HEK293 (cell line): ENCODE results near the gene VIPR2.

Experiments used
- BCL11A ChIP-seq: fragments of 450-650 bp; formaldehyde crosslinking; IDR thresholded peaks from 2 replicates; pipeline ENCODE4 v1.5.1; 2016; ENCODE audit warnings: low read depth, missing biosample characterization, missing genetic modification characterization
- BCL11B ChIP-seq: fragments of 450-650 bp; formaldehyde crosslinking; IDR thresholded peaks from 2 replicates; pipeline ENCODE4 v1.5.1; 2016; ENCODE audit warnings: low read depth, missing biosample characterization, missing genetic modification characterization
- CTCF ChIP-seq: fragments of 450-650 bp; formaldehyde crosslinking; IDR thresholded peaks from 2 replicates; pipeline ENCODE4 v1.5.1; 2016; ENCODE audit warnings: missing biosample characterization, missing genetic modification characterization
- HOXC10 ChIP-seq: sonication (generic); formaldehyde crosslinking; IDR thresholded peaks from 2 replicates; pipeline ENCODE4 v1.8.1; 2023; ENCODE audit warnings: mild to moderate bottlenecking, missing genetic modification reagents
- KLF17 ChIP-seq: fragments of 450-650 bp; formaldehyde crosslinking; IDR thresholded peaks from 2 replicates; pipeline ENCODE4 v1.5.1; 2016; ENCODE audit warnings: missing biosample characterization, missing genetic modification characterization
- KLF9 ChIP-seq: fragments of 450-650 bp; formaldehyde crosslinking; IDR thresholded peaks from 2 replicates; pipeline ENCODE4 v1.5.1; 2016; ENCODE audit warnings: missing biosample characterization, missing genetic modification characterization, low read depth
- REPIN1 ChIP-seq: fragments of 450-650 bp; formaldehyde crosslinking; IDR thresholded peaks from 2 replicates; pipeline ENCODE4 v1.5.1; 2017; ENCODE audit warnings: missing biosample characterization, missing genetic modification characterization, low read depth
- SCRT1 ChIP-seq: fragments of 450-650 bp; formaldehyde crosslinking; IDR thresholded peaks from 2 replicates; pipeline ENCODE4 v1.5.1; 2016; ENCODE audit warnings: missing biosample characterization, missing genetic modification characterization, borderline replicate concordance
- SP7 ChIP-seq: fragments of 450-650 bp; formaldehyde crosslinking; IDR thresholded peaks from 2 replicates; pipeline ENCODE4 v1.5.1; 2016; ENCODE audit warnings: missing biosample characterization, missing genetic modification characterization
- ZBTB21 ChIP-seq: fragments of 450-650 bp; formaldehyde crosslinking; IDR thresholded peaks from 2 replicates; pipeline ENCODE4 v1.5.1; 2017; ENCODE audit warnings: missing biosample characterization, missing genetic modification characterization
- ZBTB48 ChIP-seq: fragments of 450-650 bp; formaldehyde crosslinking; IDR thresholded peaks from 2 replicates; pipeline ENCODE4 v1.5.1; 2016; ENCODE audit warnings: missing biosample characterization, missing genetic modification characterization
- ZBTB6 ChIP-seq: fragments of 450-650 bp; formaldehyde crosslinking; IDR thresholded peaks from 2 replicates; pipeline ENCODE4 v1.5.1; 2017; ENCODE audit warnings: missing biosample characterization, missing genetic modification characterization
- ZBTB8A ChIP-seq: fragments of 450-650 bp; formaldehyde crosslinking; IDR thresholded peaks from 2 replicates; pipeline ENCODE4 v1.5.1; 2016; ENCODE audit warnings: missing biosample characterization, missing genetic modification characterization
- ZEB2 ChIP-seq: fragments of 450-650 bp; formaldehyde crosslinking; IDR thresholded peaks from 2 replicates; pipeline ENCODE4 v1.5.1; 2016; ENCODE audit warnings: missing biosample characterization, missing genetic modification characterization
- ZNF133 ChIP-seq: fragments of 450-650 bp; formaldehyde crosslinking; IDR thresholded peaks from 2 replicates; pipeline ENCODE4 v1.5.1; 2016; ENCODE audit warnings: missing biosample characterization, missing genetic modification characterization
- ZNF140 ChIP-seq: fragments of 450-650 bp; formaldehyde crosslinking; IDR thresholded peaks from 2 replicates; pipeline ENCODE4 v1.5.1; 2016; ENCODE audit warnings: missing biosample characterization, missing genetic modification characterization
- ZNF174 ChIP-seq: fragments of 450-650 bp; formaldehyde crosslinking; IDR thresholded peaks from 2 replicates; pipeline ENCODE4 v1.5.0; 2017; ENCODE audit warnings: missing biosample characterization, mild to moderate bottlenecking, missing genetic modification characterization
- ZNF239 ChIP-seq: fragments of 450-650 bp; formaldehyde crosslinking; IDR thresholded peaks from 2 replicates; pipeline ENCODE4 v1.5.1; 2016; ENCODE audit warnings: missing biosample characterization, missing genetic modification characterization
- ZNF248 ChIP-seq: fragments of 450-650 bp; formaldehyde crosslinking; IDR thresholded peaks from 2 replicates; pipeline ENCODE4 v1.5.1; 2017; ENCODE audit warnings: missing biosample characterization, missing genetic modification characterization
- ZNF292 ChIP-seq: fragments of 450-650 bp; formaldehyde crosslinking; IDR thresholded peaks from 2 replicates; pipeline ENCODE4 v1.5.1; 2016; ENCODE audit warnings: low read depth, missing biosample characterization, missing genetic modification characterization, borderline replicate concordance
- ZNF335 ChIP-seq: fragments of 450-650 bp; formaldehyde crosslinking; conservative IDR thresholded peaks from 2 replicates; pipeline ENCODE4 v1.5.1; 2016; ENCODE audit warnings: missing biosample characterization, missing genetic modification characterization
- ZNF37A ChIP-seq: fragments of 450-650 bp; IDR thresholded peaks from 2 replicates; pipeline ENCODE4 v1.5.1; 2018; ENCODE audit warnings: missing biosample characterization, missing genetic modification characterization
- ZNF394 ChIP-seq: fragments of 450-650 bp; formaldehyde crosslinking; IDR thresholded peaks from 2 replicates; pipeline ENCODE4 v1.5.1; 2016; ENCODE audit warnings: missing biosample characterization, missing genetic modification characterization, mild to moderate bottlenecking, moderate library complexity, borderline replicate concordance
- ZNF530 ChIP-seq: fragments of 450-650 bp; formaldehyde crosslinking; IDR thresholded peaks from 2 replicates; pipeline ENCODE4 v1.5.1; 2016; ENCODE audit warnings: low read depth, missing biosample characterization, missing genetic modification characterization
- ZNF558 ChIP-seq: fragments of 450-650 bp; formaldehyde crosslinking; IDR thresholded peaks from 2 replicates; pipeline ENCODE4 v1.5.1; 2016; ENCODE audit warnings: missing biosample characterization, missing genetic modification characterization
- ZNF561 ChIP-seq: fragments of 450-650 bp; IDR thresholded peaks from 2 replicates; pipeline ENCODE4 v1.5.1; 2018; ENCODE audit warnings: missing biosample characterization, missing genetic modification characterization, borderline replicate concordance
- ZNF580 ChIP-seq: fragments of 450-650 bp; formaldehyde crosslinking; IDR thresholded peaks from 2 replicates; pipeline ENCODE4 v1.5.1; 2016; ENCODE audit warnings: missing biosample characterization, missing genetic modification characterization
- ZNF596 ChIP-seq: fragments of 450-650 bp; IDR thresholded peaks from 2 replicates; pipeline ENCODE4 v1.5.0; 2018; ENCODE audit warnings: missing biosample characterization, mild to moderate bottlenecking, missing genetic modification characterization, moderate library complexity
- ZNF645 ChIP-seq: fragments of 450-650 bp; formaldehyde crosslinking; IDR thresholded peaks from 2 replicates; pipeline ENCODE4; 2016; ENCODE audit warnings: missing biosample characterization, missing genetic modification characterization
- ZNF658 ChIP-seq: fragments of 450-650 bp; formaldehyde crosslinking; IDR thresholded peaks from 2 replicates; pipeline ENCODE4; 2016; ENCODE audit warnings: missing biosample characterization, missing genetic modification characterization
- ZNF670 ChIP-seq: fragments of 450-650 bp; formaldehyde crosslinking; IDR thresholded peaks from 2 replicates; pipeline ENCODE4 v1.5.1; 2016; ENCODE audit warnings: missing biosample characterization, missing genetic modification characterization, low read depth
- ZNF785 ChIP-seq: fragments of 450-650 bp; formaldehyde crosslinking; IDR thresholded peaks from 2 replicates; pipeline ENCODE4 v1.5.1; 2016; ENCODE audit warnings: missing biosample characterization, missing genetic modification characterization
- ZNF830 ChIP-seq: fragments of 450-650 bp; IDR thresholded peaks from 2 replicates; pipeline ENCODE4 v1.5.0; 2018; ENCODE audit warnings: missing biosample characterization, missing genetic modification characterization, low read depth, mild to moderate bottlenecking, moderate library complexity
- ZNF843 ChIP-seq: fragments of 450-650 bp; formaldehyde crosslinking; IDR thresholded peaks from 2 replicates; pipeline ENCODE4 v1.5.1; 2016; ENCODE audit warnings: missing biosample characterization, missing genetic modification characterization
- ZSCAN5A ChIP-seq: fragments of 450-650 bp; formaldehyde crosslinking; IDR thresholded peaks from 2 replicates; pipeline ENCODE4 v1.5.1; 2016; ENCODE audit warnings: missing biosample characterization, missing genetic modification characterization

The VIPR2 gene

GRCh38 chr7:159030490-159031134, 114.1 kb downstream of the VIPR2 start (continued):
- no peak for TF ChIP-seq BCL11B (tag by site-specific recombination)
- no peak for TF ChIP-seq ZNF645
- no peak for TF ChIP-seq SCRT1 (tag by site-specific recombination)
- no peak for TF ChIP-seq ZBTB21 (tag by site-specific recombination)
- TF ChIP-seq ZNF785 (tag by site-specific recombination), result no peak
- TF ChIP-seq ZNF140 (tag by site-specific recombination), result no peak
- TF ChIP-seq KLF17 (tag by site-specific recombination), result 0 out of 2 replicates have a peak, but pooled peaks have one; percentile 21
- no peak for TF ChIP-seq ZNF133
- TF ChIP-seq ZNF843 (tag by site-specific recombination), result no peak
- TF ChIP-seq ZNF561 (tag by site-specific recombination), result no peak
- TF ChIP-seq ZNF248 (tag by site-specific recombination), result no peak
- TF ChIP-seq ZNF830 (tag by site-specific recombination), result no peak
- no peak for TF ChIP-seq ZNF558
- no peak for TF ChIP-seq ZNF530 (tag by site-specific recombination)
- TF ChIP-seq SP7 (tag by site-specific recombination), result no peak
- TF ChIP-seq ZNF239 (tag by site-specific recombination), result no peak
- TF ChIP-seq ZNF658, result no peak
- no peak for TF ChIP-seq ZNF37A (tag by site-specific recombination)
- no peak for TF ChIP-seq ZNF335
- no peak for TF ChIP-seq ZBTB48
- peak; percentile 38; the same call in 1 of the 2 replicates for TF ChIP-seq ZBTB8A (tag by site-specific recombination)
- TF ChIP-seq ZEB2, result no peak
- no peak for TF ChIP-seq KLF9 (tag by site-specific recombination)
- TF ChIP-seq ZNF580 (tag by site-specific recombination), result no peak
- TF ChIP-seq BCL11A, result no peak
- TF ChIP-seq ZNF174 (tag by site-specific recombination), result no peak
- TF ChIP-seq CTCF, result peak; percentile 32; the same call in 1 of the 2 replicates
- no peak for TF ChIP-seq ZNF394 (tag by site-specific recombination)
- TF ChIP-seq ZNF292, result no peak
- TF ChIP-seq ZNF670, result no peak
- TF ChIP-seq ZNF596 (tag by site-specific recombination), result no peak
- no peak for TF ChIP-seq ZBTB6 (tag by site-specific recombination)
- no peak for TF ChIP-seq HOXC10 (CRISPR knock-in tag)
- no peak for TF ChIP-seq ZSCAN5A
- TF ChIP-seq REPIN1 (tag by site-specific recombination), result no peak
